ENCODE measurements around the gene HDAC4.

- TF ChIP-seq CTCF (IDR thresholded peaks at IDR 0.05; ENCODE audit: insufficient read depth, low read length, poor library complexity, severe bottlenecking) (no peak), EZH2phosphoT487 (conservative IDR thresholded peaks at IDR 0.05; ENCODE audit: low read length) (no peak)
Observed at GRCh38 chr2:239157269-239157668, 243.6 kb downstream of the HDAC4 start.
